ENCODE results near the gene DGKQ.

GRCh38 chr4:915041-915474 lies 58.3 kb downstream of the DGKQ start:
- TF ChIP-seq CTCF (IDR thresholded peaks at IDR 0.05) (no peak), EZH2 (IDR thresholded peaks at IDR 0.05) (no peak), EZH2phosphoT487 (IDR thresholded peaks at IDR 0.05) (no peak)
